ENCODE results near the gene EID1.

- TF ChIP-seq POLR2A (IDR thresholded peaks at IDR 0.05) (no peak), CTCF (IDR thresholded peaks at IDR 0.05) (no peak)
These were observed 27.9 kb downstream of the EID1 start for GRCh38 chr15:48905847-48906246.
